NCI-H2196 treated with DMSO at 0.1 percent for 48 hours (cell line): ENCODE results near the gene ZIC5.
"Not testable (repeated sequence)": the region's sequence is repeated elsewhere in the genome, so short reads cannot be mapped to it uniquely, and the experiment has no call there.

Experiments
- DNase-seq: peaks from one replicate; lab custom pipeline; 2025; ENCODE audit not compliant: unreplicated experiment; lab: John Stamatoyannopoulos, UW

Gene ZIC5

GRCh38 chr13:99961636-99962035 is 9.9 kb downstream of the ZIC5 start:
- no peak for DNase-seq

DNA sequence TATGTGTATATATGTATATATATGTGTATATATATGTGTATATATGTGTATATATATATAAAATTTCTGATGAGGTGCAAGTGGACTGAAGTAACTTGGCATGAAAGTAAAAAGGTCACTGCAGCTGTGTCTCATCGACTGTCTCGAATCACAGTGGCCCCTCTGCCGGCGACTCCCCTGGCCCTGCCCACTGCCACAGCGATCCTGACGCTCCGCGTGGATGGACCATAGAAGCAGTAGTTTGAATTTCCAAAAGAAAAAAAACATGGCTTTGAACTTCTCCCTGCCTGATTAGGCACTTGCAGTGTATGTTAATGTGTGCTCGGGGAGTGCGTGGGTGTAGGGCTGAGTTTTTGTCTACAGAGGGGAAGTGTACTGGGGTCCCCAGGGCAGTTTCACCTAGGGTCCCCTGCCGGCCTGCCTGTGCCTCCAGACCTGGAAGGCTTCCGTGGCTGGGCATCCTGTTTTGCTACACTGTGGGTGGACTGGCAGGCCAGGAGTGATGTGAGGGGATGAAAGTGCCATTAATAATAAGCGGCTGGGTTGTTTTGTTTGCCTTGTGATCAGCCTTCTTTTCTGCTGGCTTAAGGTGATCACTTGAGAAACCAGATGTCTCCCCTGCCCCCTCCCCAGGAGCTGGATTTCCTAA is 10.8 kb downstream of the ZIC5 start:
- no peak for DNase-seq

GRCh38 chr13:99959540-99960230 is 11.9 kb downstream of the ZIC5 start:
- no peak for DNase-seq

DNA sequence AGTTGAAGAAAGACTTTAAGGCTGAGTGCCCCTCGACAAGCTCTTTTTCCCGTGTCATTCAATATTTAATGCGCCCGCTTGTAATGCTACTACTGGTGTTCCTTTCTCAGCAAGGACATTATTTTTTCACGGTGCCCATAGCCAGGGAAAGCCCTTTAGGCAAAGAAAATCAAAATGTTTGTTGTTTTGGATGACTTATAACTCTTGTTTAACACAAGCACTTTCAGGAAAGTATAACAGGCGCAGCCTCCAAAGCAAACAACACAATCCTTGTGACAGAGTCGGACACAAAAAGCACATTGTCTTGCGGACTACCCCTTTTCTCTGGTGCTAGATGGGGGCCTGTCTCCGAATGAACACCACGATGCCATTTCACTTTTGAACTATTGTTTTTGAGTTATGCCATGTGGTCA is 12.4 kb downstream of the ZIC5 start:
- no peak for DNase-seq

DNA sequence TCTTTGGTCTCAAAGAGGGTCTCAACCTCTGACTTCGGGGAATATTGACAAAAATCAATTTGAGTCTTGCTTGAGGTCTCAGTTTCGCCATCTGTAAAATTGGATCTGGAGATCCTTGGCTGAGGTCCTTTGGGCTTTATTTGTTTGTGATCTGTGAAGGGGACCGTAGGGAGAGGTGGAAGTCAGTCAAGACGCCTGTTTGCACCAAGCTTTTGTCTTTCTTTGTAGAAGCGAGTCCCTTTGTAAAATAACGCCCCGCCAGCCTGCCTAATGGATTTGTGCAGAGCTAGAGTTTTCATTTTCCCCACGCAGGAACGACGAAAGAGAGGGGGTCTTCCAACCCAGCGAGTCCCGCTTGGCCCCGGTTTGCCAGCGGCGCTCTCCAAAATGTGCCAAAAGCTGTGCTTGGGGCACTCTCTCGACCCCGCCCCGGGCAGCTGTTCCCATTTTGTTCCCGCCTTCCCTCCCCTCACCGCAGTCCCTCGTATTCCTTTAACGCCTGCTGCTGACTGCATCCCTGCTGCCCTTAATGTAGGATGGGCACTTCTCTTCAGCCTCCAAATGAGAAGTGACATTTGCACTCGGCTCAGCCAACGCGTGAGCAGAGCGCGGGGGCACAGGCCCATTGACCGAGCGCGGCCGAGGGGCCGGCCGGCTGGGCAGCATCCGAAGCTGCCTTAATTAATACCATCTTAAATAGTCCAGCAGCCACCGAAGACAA is 13.0 kb downstream of the ZIC5 start:
- no peak for DNase-seq

- DNase-seq: no peak
Observed at GRCh38 chr13:99956473-99957349, 14.9 kb downstream of the ZIC5 start.

- DNase-seq: no peak
Observed at GRCh38 chr13:99955747-99956472, 15.7 kb downstream of the ZIC5 start.

- DNase-seq: no peak
Observed at GRCh38 chr13:99955107-99955746, 16.3 kb downstream of the ZIC5 start.

DNA sequence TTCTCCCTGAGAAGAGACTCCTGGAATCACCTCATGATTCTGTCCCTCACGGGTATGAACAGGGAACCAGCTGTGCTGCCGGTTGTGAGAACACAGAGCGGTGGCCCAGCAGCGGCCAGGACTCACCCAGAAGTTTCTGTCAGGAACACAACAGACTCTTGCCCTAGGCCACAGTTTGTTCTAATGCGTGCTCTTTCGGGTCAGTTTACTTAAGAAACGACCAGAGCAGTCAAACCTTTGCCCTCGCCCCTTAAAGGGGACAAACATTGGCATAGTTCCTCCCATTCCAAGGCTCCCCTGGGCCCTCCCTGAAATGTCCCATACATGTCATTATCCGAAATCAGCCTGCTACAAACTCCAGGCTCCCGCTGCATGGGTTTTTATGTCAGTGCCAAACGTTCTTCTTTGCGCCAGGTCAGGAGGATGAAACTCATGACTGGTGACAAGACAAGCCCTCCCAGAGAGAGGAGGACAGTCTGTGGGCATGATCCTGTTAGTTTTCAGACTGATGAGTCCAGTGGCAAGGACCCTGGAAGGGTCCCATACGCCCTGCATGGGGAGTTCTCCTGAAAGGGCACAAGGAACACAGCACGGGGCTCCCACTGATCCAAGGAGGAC is 18.3 kb downstream of the ZIC5 start:
- DNase-seq: no peak

DNA sequence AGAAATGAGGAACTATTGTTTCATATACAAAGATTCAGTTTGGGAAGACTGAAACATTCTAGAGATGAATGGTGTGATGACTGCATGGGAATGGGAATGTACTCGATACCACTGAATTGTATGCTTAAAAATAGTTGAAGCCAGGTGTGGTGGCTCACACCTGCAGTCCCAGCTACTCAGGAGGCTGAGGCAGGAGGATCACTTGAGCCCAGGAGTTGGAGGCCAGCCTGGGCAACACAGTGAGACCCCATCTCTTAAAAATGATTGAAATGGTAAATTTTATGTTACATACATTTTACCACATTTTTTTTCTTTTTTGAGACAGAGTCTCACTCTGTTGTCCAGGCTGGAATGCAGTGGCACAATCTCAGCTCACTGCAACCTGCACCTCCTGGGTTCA is 19.9 kb downstream of the ZIC5 start:
- not testable (repeated sequence) for DNase-seq

GRCh38 chr13:99949679-99950413 is 21.7 kb downstream of the ZIC5 start:
- no peak for DNase-seq

DNA sequence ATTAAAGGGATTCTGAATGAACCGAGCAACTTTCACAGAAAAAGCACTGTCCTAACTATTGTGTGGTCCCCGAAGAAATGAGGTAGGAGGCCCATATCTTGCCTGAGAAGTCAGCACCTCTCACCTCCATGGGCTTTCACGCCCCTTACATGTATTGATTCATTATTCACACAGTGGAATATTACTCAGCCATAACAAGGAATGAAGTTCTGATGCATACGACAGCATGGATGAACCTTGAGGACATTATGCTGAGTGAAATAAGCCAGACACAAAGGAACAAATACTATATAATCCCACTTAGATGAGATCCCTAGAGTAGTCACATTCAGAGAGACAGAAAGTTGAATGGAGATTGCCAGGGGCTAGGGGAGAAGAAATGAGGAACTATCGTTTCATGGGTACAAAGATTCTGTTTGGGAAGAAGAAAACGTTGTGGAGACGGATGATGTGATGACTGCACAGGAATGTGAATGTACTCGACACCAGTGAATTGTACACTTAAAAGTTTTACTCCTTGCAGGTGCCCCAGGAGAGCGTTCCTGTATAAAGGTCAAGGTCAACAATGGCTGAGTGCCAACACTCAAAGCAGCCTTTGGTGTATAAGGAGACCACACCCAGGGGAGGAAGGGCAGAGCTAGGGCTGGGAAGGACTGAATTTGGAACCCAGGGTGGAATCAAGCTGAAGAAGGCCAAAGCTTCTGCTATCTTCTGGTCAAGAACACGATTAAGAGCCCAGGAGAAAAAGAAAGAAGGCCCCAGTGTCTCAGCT is 22.5 kb downstream of the ZIC5 start:
- DNase-seq: no peak

DNA sequence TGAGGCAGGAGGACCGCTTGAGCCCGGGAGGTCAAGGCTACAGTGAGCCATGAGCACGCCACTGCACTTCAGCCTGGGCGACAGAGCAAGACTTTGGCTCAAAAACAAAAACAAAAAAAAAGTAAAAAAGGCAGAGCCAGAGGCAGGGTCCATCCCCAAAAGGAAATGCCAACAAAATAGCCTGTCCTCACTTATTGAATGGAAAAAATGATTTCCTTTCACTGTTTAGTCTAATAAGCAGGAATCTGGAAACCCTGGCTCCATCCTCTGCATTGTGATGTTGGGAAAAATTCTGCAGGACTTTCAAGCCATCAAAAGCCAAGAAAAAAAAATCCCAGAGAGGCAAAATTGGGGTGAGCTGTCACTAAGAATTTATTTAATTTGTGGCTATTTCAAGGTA is 23.2 kb downstream of the ZIC5 start:
- DNase-seq: no peak

GRCh38 chr13:99947666-99948065 is 23.9 kb downstream of the ZIC5 start:
- DNase-seq: no peak

DNA sequence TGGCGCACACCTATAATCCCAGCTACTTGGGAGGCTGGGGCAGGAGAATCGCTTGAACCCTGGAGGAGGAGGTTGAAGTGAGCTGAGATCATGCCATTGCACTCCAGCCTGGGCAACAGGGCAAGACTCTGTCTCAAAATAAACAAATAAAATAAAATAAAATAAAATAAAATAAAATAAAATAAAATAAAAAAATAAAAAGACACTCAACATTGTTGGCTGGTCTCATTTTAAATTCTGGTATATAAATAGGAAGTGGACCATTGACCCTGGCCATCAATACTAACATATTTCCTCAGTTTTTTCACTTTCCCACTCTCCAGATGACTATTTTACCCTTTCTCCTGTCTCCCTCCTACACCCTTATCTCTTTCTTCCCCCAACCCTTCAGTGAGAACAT is 26.1 kb downstream of the ZIC5 start:
- DNase-seq: not testable (repeated sequence)

GRCh38 chr13:99944606-99945005 is 27.0 kb downstream of the ZIC5 start:
- DNase-seq: no peak

- no peak for DNase-seq
Observed at GRCh38 chr13:99944102-99944501, 27.5 kb downstream of the ZIC5 start.

- no peak for DNase-seq
Observed at GRCh38 chr13:99941911-99942310, 29.7 kb downstream of the ZIC5 start.
